KG1 (cell line): ENCODE measurements around the gene ADGRD2.

ENCODE experiments used
- DNase-seq: peaks from one replicate; lab custom pipeline; 2025; lab: John Stamatoyannopoulos, UW

The ADGRD2 gene

GRCh38 chr9:124511891-124512805 is 61.9 kb downstream of the ADGRD2 start:
- no peak for DNase-seq

GRCh38 chr9:124512806-124513204 is 62.6 kb downstream of the ADGRD2 start:
- no peak for DNase-seq

GRCh38 chr9:124513376-124513994 is 63.2 kb downstream of the ADGRD2 start:
- DNase-seq = peak; percentile 22

GRCh38 chr9:124514125-124514524 is 63.9 kb downstream of the ADGRD2 start:
- no peak for DNase-seq

- no peak for DNase-seq
These were observed 64.6 kb downstream of the ADGRD2 start for GRCh38 chr9:124514874-124515273.

GRCh38 chr9:124517600-124517999 is 67.3 kb downstream of the ADGRD2 start:
- no peak for DNase-seq

GRCh38 chr9:124518116-124518515 is 67.9 kb downstream of the ADGRD2 start:
- DNase-seq = no peak

- DNase-seq = no peak
These were observed 70.0 kb downstream of the ADGRD2 start for GRCh38 chr9:124520206-124520596.

- DNase-seq = no peak
These were observed 70.9 kb downstream of the ADGRD2 start for GRCh38 chr9:124521142-124521541.

- DNase-seq = no peak
These were observed 72.2 kb downstream of the ADGRD2 start for GRCh38 chr9:124522121-124523098.

- DNase-seq = no peak
These were observed 75.9 kb downstream of the ADGRD2 start for GRCh38 chr9:124526174-124526573.

GRCh38 chr9:124527781-124528180 is 77.5 kb downstream of the ADGRD2 start:
- no peak for DNase-seq
